ENCODE data around the gene SDHB. TPM values are rescaled to one million over a fixed set of nuclear protein-coding genes. Genes with fewer than 3 reads are reported as not detected.
A peak's percentile ranks its signal among the peaks of the same experiment; 100 is the strongest.

The SDHB gene
- total RNA-seq (103 TPM), polyA plus RNA-seq (ENCODE audit: insufficient read depth in 1 of 8, insufficient read length in 8 of 8, low replicate concordance in 1 of 8) (100 to 1,000 TPM in 3 of 8 donors, 10 to 100 TPM in 5; 83.6 to 118 (median 92.6) TPM)
- long read RNA-seq, donor 1, transcript SDHB-201 (8 exons, 1,153 nt), result major isoform, 15 of 16 reads
- long read RNA-seq, donor 1, partial matches to known transcripts, result 0 of 16 reads
- long read RNA-seq, donor 1, other reads (novel, unspliced or antisense), result 0 of 16 reads
- long read RNA-seq, donor 2, partial matches to known transcripts, result 0 of 1 reads
- long read RNA-seq, donor 2, other reads (novel, unspliced or antisense), result 0 of 1 reads
- long read RNA-seq, donor 3, transcript SDHB-201 (8 exons, 1,153 nt), result major isoform, 29 of 31 reads
- long read RNA-seq, donor 3, partial matches to known transcripts, result 0 of 31 reads
- long read RNA-seq, donor 3, other reads (novel, unspliced or antisense), result 0 of 31 reads
- long read RNA-seq, donor 4, transcript SDHB-201 (8 exons, 1,153 nt), result major isoform, 25 of 25 reads
- long read RNA-seq, donor 4, partial matches to known transcripts, result 0 of 25 reads
- long read RNA-seq, donor 4, other reads (novel, unspliced or antisense), result 0 of 25 reads
- long read RNA-seq, donor 5, transcript SDHB-201 (8 exons, 1,153 nt), result major isoform, 69 of 74 reads
- long read RNA-seq, donor 5, partial matches to known transcripts, result 0 of 74 reads
- long read RNA-seq, donor 5, other reads (novel, unspliced or antisense), result 0 of 74 reads
- long read RNA-seq, donor 6, transcript SDHB-201 (8 exons, 1,153 nt), result major isoform, 70 of 82 reads
- long read RNA-seq, donor 6, transcript SDHB-206 (2 exons, 636 nt), result minor isoform, 6 of 82 reads
- long read RNA-seq, donor 6, partial matches to known transcripts, result 5 of 82 reads
- long read RNA-seq, donor 6, other reads (novel, unspliced or antisense), result 0 of 82 reads
- long read RNA-seq, donor 7, transcript SDHB-206 (2 exons, 636 nt), result minor isoform, 6 of 74 reads
- long read RNA-seq, donor 7, transcript SDHB-201 (8 exons, 1,153 nt), result major isoform, 42 of 74 reads
- long read RNA-seq, donor 7, partial matches to known transcripts, result 23 of 74 reads
- long read RNA-seq, donor 7, other reads (novel, unspliced or antisense), result 0 of 74 reads
- long read RNA-seq, donor 8, transcript SDHB-201 (8 exons, 1,153 nt), result major isoform, 21 of 26 reads
- long read RNA-seq, donor 8, transcript SDHB-206 (2 exons, 636 nt), result minor isoform, 5 of 26 reads
- long read RNA-seq, donor 8, partial matches to known transcripts, result 0 of 26 reads
- long read RNA-seq, donor 8, other reads (novel, unspliced or antisense), result 0 of 26 reads
- long read RNA-seq, donor 9, transcript SDHB-201 (8 exons, 1,153 nt), result major isoform, 23 of 51 reads
- long read RNA-seq, donor 9, partial matches to known transcripts, result 24 of 51 reads
- long read RNA-seq, donor 9, other reads (novel, unspliced or antisense), result 0 of 51 reads
- long read RNA-seq, donor 10, transcript SDHB-201 (8 exons, 1,153 nt), result major isoform, 47 of 58 reads
- long read RNA-seq, donor 10, transcript SDHB-206 (2 exons, 636 nt), result minor isoform, 10 of 58 reads
- long read RNA-seq, donor 10, partial matches to known transcripts, result 0 of 58 reads
- long read RNA-seq, donor 10, other reads (novel, unspliced or antisense), result 0 of 58 reads
- long read RNA-seq, donor 11, transcript SDHB-201 (8 exons, 1,153 nt), result major isoform, 36 of 49 reads
- long read RNA-seq, donor 11, partial matches to known transcripts, result 10 of 49 reads
- long read RNA-seq, donor 11, other reads (novel, unspliced or antisense), result 0 of 49 reads

DNA sequence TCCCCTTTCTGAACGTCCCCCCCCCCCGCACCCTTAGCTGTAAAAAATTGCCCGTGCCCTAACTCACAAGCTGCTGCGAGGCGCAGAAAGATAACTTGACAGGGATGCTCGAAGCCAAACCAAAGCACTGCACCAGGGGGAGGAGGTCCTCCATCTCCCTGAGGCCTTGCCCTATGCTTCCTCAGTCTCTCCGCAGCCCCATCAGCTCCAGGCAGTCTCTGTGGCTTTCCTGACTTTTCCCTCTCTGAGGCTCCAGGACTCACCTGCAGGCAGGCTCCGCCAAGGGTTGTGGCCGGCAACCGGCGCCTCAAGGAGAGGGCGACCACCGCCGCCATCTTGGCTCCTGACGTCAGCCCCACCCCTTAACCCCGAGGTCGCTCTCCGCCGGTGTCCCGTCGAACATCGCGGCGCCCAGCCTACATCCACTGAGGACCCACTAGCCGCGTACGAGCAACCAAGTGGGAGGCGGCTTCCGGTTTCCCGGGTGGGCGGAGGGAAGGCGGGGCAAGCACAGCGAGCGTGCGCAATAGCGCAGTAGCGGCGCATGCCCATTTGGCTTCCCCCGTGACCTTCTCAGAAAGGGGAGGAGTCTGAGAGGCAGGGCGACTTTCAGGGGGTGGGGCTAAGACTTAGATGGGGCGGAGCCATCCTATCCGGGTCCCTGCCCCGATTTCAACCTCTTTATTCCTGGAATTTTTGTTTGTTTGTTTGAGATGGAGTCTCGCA, at the start of gene SDHB:
Gene SDHB, minus strand, starts transcription at position 348 of the 726 bp plus-strand sequence. Its CDS starts 13 bp downstream, at position 335.
- Histone ChIP-seq H3K4me3 (ENCODE audit: low read length) (peak within 1 kb of the TSS; percentile 97), H3K27me3 (ENCODE audit: control insufficient read depth, insufficient read depth, low read length) (no peaks in the 10 kb centered on the region), H3K9me3 (replicated peaks; ENCODE audit: control insufficient read depth, low read depth, low read length) (no peaks in the 10 kb centered on the region), H3K4me1 (ENCODE audit: control insufficient read depth, insufficient read depth, low read length) (peaks cover 37% of the 10 kb centered on the region), H3K36me3 (ENCODE audit: control insufficient read depth, insufficient read depth, low read length) (peaks cover 13% of the 10 kb centered on the region), H3K27ac (ENCODE audit: low read length) (peak within 1 kb of the TSS; percentile 87)
- WGBS (ENCODE audit: insufficient coverage), result under 1% methylated on average over 40 of the region's 44 CpGs
- DNase-seq, result peak; percentile 99

DNA sequence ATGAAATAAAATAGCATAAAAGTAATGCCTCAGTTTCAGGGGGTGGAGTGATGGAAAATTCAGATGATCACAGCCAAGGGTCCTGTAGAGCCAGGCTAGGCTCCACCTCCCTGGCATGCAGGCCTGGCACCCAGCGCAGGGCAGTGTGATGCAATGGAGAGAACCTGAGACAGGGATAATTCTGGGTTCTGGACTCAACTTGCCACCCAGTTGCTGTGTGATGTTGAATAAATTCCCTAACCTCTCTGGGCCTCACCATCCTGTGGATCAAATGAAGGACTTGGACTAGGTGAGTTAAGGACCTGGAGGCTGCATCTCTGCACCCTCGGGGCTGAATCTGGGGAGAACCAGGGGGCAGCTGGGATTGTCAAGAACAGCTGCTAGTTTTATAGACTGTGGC, 48.4 kb upstream of the SDHB start:
- H3K4me3 ChIP-seq (ENCODE audit: low read length), result no peak overlapping the region
- DNase-seq, result no peak
- peaks cover 54% of the 10 kb centered on the region for H3K4me1 ChIP-seq (ENCODE audit: control insufficient read depth, insufficient read depth, low read length)
- no peaks in the 10 kb centered on the region for H3K36me3 ChIP-seq (ENCODE audit: control insufficient read depth, insufficient read depth, low read length)
- no peak overlapping the region for H3K27ac ChIP-seq (ENCODE audit: low read length)
- H3K27me3 ChIP-seq (ENCODE audit: control insufficient read depth, insufficient read depth, low read length), result no peaks in the 10 kb centered on the region
- WGBS (ENCODE audit: insufficient coverage), result no CpG with 5 or more reads among the region's 2 CpGs
- no peaks in the 10 kb centered on the region for H3K9me3 ChIP-seq (replicated peaks; ENCODE audit: control insufficient read depth, low read depth, low read length)

DNA sequence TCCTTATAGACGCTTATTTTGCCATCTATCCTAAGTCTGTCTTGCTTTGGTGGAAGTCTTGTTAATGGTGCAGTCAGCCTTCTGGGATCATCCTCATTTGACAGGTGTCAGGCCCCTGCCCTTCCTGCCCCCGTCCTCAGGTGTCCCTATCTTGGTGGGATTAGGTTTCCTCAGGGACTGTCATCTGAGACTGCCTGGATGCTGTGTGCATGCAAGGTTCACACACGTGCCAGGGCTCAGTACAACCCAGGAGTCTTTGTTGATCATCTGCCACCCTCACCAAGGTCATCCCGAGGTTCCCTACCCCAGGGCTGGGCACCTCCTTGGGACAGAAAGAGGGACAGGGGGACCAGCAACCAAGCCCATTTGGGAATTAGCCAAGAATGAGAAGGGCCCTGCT, 47.4 kb upstream of the SDHB start:
- 60% methylated on average over 2 of the region's 4 CpGs for WGBS (ENCODE audit: insufficient coverage)

DNA sequence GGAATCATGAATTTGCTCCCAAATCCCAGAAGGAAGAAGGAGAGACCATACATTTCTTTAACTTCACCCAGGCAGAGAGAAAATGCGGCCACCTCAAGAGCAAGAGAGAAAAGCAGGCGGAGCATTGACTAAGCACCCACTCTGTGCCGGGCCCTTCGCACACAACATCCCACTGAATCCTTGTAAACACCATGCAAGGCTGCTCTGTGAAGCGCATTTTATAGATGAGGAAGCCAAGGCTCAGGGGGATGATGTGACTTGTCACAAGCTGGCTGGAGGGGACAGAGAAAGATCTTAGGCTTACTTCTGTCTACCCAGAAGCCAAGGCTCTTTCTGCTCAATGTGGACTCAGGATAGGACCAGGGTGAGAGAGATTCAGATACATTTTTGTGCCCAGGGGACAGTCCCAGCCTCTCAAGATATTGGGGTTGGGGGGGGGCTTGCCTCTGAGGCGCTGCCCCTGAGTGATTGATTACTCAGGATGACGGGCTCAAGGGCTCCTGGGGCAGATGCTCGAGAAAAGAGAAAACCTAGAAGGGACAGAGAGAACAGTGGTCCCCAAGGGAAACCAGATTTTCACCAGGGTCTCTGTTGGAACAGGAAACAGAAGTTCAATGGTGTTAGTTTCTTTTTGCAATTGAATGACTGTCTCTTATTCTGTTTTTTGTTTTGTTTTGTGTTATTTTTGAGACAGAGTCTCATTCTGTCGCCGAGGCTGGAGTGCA, 45.9 kb upstream of the SDHB start:
- Histone ChIP-seq H3K9me3 (replicated peaks; ENCODE audit: control insufficient read depth, low read depth, low read length) (no peaks in the 10 kb centered on the region), H3K27me3 (ENCODE audit: control insufficient read depth, insufficient read depth, low read length) (peaks cover 2% of the 10 kb centered on the region), H3K4me3 (ENCODE audit: low read length) (no peak overlapping the region), H3K4me1 (ENCODE audit: control insufficient read depth, insufficient read depth, low read length) (peaks cover 55% of the 10 kb centered on the region), H3K27ac (ENCODE audit: low read length) (peak overlapping the region; percentile 45), H3K36me3 (ENCODE audit: control insufficient read depth, insufficient read depth, low read length) (no peaks in the 10 kb centered on the region)
- WGBS (ENCODE audit: insufficient coverage), result 31% methylated on average over 3 of the region's 10 CpGs
- DNase-seq, result no peak

More for the DNA sequence above, 47.4 kb upstream of the SDHB start:
- Histone ChIP-seq H3K4me3 (ENCODE audit: low read length) (no peak overlapping the region), H3K9me3 (replicated peaks; ENCODE audit: control insufficient read depth, low read depth, low read length) (no peaks in the 10 kb centered on the region), H3K36me3 (ENCODE audit: control insufficient read depth, insufficient read depth, low read length) (no peaks in the 10 kb centered on the region), H3K27ac (ENCODE audit: low read length) (peak overlapping the region; percentile 67), H3K4me1 (ENCODE audit: control insufficient read depth, insufficient read depth, low read length) (peaks cover 58% of the 10 kb centered on the region), H3K27me3 (ENCODE audit: control insufficient read depth, insufficient read depth, low read length) (no peaks in the 10 kb centered on the region)
- peak; percentile 60 for DNase-seq

DNA sequence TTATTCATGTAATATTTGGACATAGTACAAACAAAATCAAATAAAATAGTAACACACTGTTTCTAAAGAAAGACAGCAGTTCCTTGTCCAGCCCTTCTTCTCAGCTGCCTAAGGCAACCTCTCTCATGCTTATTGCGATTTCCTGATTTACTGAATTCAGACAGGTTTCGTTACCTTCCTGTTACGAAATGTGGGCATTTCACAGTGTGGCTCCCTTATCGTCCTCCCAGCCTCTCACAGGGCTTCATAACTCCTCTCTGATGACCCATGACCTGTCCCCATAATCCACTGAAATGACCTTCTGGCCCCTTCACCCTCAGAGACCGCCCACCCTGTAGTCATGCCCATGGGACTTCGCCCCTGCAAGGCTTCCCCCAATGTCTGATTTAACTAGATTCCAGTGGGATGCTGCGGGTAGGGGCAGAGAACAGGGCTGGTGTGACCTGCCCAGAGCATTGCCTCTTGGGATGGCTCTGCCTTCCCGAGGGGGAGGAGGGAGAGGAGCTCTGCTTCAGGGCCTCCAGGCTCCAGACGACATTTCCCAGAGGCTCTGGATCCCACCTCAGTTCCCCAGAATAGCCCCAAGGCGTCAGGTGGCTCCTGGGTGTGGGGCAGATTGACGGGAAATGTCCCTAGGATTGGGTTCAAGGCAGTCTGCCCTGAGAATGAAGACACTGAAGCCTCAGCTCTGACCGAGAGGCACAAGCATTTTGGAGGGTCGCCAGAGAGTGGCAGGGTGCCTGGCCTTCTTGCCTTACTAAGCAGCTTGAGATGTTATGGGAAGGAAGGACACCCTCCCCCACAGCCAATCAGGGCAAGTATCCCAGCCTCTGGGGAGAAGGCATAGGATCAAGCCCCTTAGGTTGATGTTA, 44.9 kb upstream of the SDHB start:
- Histone ChIP-seq H3K27ac (ENCODE audit: low read length) (peak overlapping the region; percentile 65), H3K9me3 (replicated peaks; ENCODE audit: control insufficient read depth, low read depth, low read length) (no peaks in the 10 kb centered on the region), H3K27me3 (ENCODE audit: control insufficient read depth, insufficient read depth, low read length) (peaks cover 2% of the 10 kb centered on the region), H3K4me3 (ENCODE audit: low read length) (no peak overlapping the region), H3K36me3 (ENCODE audit: control insufficient read depth, insufficient read depth, low read length) (no peaks in the 10 kb centered on the region), H3K4me1 (ENCODE audit: control insufficient read depth, insufficient read depth, low read length) (peaks cover 63% of the 10 kb centered on the region)
- DNase-seq, result peak; percentile 81
- WGBS (ENCODE audit: insufficient coverage), result 64% methylated on average over 10 of the region's 13 CpGs

DNA sequence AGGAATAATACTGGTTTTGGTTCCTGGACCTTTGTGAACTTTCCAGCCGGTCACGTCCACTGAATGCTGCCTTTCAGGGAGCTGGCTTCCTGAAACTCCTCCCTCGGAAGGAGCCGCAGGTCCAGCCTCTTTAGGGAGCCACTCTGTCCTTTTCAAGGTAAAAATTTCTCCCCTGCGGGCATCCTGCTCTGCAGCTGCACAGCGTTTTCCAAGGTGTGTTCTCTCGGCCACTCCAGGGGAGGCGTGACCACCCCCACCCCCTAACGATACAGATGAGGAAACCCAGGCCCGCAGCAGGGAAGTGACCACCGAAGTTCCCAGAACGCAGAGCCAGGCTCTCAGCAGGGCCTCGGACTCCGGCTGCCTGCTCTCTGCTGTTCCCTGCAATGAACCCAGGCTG, 44.0 kb upstream of the SDHB start:
- Histone ChIP-seq H3K9me3 (replicated peaks; ENCODE audit: control insufficient read depth, low read depth, low read length) (peaks cover 2% of the 10 kb centered on the region), H3K4me1 (ENCODE audit: control insufficient read depth, insufficient read depth, low read length) (peaks cover 63% of the 10 kb centered on the region), H3K36me3 (ENCODE audit: control insufficient read depth, insufficient read depth, low read length) (no peaks in the 10 kb centered on the region), H3K27ac (ENCODE audit: low read length) (peak overlapping the region; percentile 75), H3K4me3 (ENCODE audit: low read length) (no peak overlapping the region), H3K27me3 (ENCODE audit: control insufficient read depth, insufficient read depth, low read length) (peaks cover 2% of the 10 kb centered on the region)
- WGBS (ENCODE audit: insufficient coverage), result 27% methylated on average over 14 of the region's 14 CpGs
- no peak for DNase-seq

DNA sequence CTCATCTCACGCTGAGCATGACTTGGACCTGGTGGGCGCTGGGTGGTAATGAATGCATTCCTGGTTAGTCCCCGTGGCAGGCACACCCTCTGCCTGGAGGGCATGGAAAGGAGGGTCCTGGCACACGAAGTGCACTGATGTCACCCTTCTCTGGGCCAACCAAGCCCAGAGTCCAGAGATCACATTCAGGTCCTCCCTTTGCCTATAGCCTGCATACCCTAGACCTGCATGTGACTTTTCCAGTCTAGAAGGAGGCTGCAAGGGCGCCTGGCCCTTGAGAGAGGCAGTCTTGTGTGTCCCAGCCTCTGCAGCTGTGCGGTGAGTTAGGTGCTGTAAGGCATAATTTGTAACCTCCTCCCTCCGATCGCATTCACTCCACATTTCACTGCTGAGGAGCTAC, 43.3 kb upstream of the SDHB start:
- peaks cover 4% of the 10 kb centered on the region for H3K27me3 ChIP-seq (ENCODE audit: control insufficient read depth, insufficient read depth, low read length)
- no peak for DNase-seq
- peaks cover 58% of the 10 kb centered on the region for H3K4me1 ChIP-seq (ENCODE audit: control insufficient read depth, insufficient read depth, low read length)
- H3K27ac ChIP-seq (ENCODE audit: low read length), result peak overlapping the region; percentile 75
- WGBS (ENCODE audit: insufficient coverage), result 51% methylated on average over 6 of the region's 8 CpGs
- peaks cover under 1% of the 10 kb centered on the region for H3K36me3 ChIP-seq (ENCODE audit: control insufficient read depth, insufficient read depth, low read length)
- no peak overlapping the region for H3K4me3 ChIP-seq (ENCODE audit: low read length)
- H3K9me3 ChIP-seq (replicated peaks; ENCODE audit: control insufficient read depth, low read depth, low read length), result peaks cover 2% of the 10 kb centered on the region

DNA sequence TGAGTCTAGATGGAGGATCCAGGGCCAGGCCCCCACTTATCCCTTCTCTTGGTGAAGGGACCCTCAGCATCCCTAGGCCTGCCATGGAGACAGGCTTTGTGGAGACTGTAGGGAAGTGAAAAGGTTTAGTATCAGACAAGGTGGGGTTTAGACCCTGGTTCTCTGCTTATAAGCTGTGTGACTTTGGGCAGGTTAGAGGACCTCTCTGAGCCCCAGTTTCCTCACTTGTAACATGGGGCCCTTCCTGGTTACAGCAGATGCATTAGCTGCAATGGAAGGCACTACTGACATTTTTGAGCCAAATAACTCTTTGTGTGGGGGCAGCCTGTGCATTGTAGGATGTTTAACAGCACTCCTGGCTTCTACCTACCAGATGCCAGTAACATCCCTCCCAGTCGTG, 42.8 kb upstream of the SDHB start:
- peaks cover 5% of the 10 kb centered on the region for H3K36me3 ChIP-seq (ENCODE audit: control insufficient read depth, insufficient read depth, low read length)
- DNase-seq, result no peak
- no peak overlapping the region for H3K4me3 ChIP-seq (ENCODE audit: low read length)
- peaks cover 4% of the 10 kb centered on the region for H3K27me3 ChIP-seq (ENCODE audit: control insufficient read depth, insufficient read depth, low read length)
- H3K4me1 ChIP-seq (ENCODE audit: control insufficient read depth, insufficient read depth, low read length), result peaks cover 58% of the 10 kb centered on the region
- H3K27ac ChIP-seq (ENCODE audit: low read length), result no peak overlapping the region
- H3K9me3 ChIP-seq (replicated peaks; ENCODE audit: control insufficient read depth, low read depth, low read length), result peaks cover 2% of the 10 kb centered on the region
- WGBS (ENCODE audit: insufficient coverage), result no CpG with 5 or more reads among the region's 1 CpG

Measured in muscle of leg (tissue), 16 donors.